ENCODE data around the gene ADAMTS5.

GRCh38 chr21:26912466-26912865, 54.4 kb downstream of the ADAMTS5 start:
- TF ChIP-seq, protein P1, sequence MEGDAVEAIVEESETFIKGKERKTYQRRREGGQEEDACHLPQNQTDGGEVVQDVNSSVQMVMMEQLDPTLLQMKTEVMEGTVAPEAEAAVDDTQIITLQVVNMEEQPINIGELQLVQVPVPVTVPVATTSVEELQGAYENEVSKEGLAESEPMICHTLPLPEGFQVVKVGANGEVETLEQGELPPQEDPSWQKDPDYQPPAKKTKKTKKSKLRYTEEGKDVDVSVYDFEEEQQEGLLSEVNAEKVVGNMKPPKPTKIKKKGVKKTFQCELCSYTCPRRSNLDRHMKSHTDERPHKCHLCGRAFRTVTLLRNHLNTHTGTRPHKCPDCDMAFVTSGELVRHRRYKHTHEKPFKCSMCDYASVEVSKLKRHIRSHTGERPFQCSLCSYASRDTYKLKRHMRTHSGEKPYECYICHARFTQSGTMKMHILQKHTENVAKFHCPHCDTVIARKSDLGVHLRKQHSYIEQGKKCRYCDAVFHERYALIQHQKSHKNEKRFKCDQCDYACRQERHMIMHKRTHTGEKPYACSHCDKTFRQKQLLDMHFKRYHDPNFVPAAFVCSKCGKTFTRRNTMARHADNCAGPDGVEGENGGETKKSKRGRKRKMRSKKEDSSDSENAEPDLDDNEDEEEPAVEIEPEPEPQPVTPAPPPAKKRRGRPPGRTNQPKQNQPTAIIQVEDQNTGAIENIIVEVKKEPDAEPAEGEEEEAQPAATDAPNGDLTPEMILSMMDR (IDR thresholded peaks at IDR 0.05 in 4 of 5, conservative IDR thresholded peaks at IDR 0.05 in 1 of 5) = no peak
- TF ChIP-seq POLR2A (IDR thresholded peaks at IDR 0.05) = no peak
